ENCODE results near the gene PC.

Gene PC

GRCh38 chr11:66882561-66883015, 75.6 kb downstream of the PC start:
- peak; percentile 90 for DNase-seq

- peak; percentile 50 for DNase-seq
Observed at GRCh38 chr11:66881927-66882452, 76.2 kb downstream of the PC start.

DNA sequence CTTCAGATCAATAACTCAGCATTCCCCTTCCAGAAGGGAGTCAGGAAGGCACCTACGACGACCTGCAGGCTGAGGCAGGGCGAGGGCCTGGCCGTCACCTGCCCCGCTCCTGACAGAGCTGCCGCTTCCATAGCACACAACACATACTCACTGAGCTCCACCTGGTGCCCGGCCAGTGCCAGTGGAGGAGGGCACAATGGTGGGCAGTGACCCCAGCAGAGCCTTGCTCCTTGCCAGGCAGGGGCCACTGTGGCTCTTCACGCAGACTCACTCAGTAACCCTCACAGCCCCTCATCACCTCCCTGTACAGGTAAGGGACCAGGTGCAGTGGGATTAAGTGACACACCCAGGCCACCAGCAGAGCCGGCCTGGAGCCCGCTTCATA, 76.7 kb downstream of the PC start:
- peak; percentile 38 for DNase-seq

DNA sequence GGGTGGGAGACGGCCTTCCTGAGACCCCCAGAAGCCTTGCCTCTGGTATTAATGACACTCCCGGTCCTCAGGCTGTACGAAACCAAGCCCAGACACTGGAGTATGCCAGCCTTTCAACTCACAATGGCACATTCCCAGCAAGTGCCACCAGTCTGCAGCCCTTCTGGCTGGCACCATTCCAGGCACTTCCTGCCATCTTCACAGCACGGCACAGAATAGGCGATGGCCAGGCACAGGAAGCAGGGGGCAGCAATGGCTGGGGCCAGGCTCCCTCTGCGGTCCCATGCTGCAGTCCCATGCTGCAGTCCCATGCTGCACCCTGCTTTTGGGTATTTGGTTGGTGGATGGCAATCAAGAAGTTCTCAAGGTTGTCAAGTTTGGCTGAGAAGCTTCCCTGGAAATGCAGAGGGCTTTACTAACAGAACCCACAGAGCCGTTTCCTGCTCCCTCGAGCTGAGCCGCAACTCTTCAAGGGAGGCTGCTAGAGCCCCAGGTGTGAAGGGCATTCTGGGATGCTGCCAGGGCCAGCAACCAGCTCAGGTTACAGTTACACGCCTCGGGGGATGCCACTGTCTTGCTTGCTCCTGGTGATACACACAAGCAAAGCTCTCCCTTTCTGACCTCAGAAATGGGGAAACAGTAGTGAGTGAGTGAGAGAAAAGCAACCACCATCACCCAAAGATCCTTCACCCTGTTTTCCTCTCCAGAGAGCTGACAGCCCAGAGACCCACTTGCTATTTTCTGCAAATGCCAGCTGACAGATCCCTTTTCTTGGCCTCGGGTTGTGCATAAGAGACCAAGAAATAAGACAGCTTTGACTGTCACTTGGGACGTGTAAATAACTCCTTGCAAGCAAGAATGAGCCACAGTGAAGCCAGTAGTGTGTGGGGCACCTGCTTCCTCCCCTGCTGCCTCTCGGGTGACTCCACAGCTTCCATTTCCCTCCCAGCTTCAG, 77.4 kb downstream of the PC start:
- DNase-seq: peak; percentile 88

DNA sequence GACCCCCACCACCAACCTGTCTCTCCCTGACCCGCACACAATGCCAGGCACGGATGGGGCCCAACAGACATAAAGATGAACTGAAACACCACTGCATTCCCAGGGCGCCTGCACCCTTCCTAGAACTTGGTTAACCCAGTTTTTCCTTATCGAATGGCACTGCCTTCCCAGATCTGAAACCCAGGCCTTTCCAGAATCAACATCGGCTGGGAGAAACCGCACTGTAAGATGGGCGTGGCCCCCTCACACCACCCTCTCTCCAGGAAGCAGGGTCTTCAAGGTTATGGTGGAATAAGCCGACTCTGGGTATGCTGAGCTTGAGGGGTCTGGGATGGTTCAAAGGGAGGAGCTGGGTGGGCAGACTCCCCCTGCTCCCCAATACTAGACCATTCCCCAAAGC, 78.2 kb downstream of the PC start:
- DNase-seq: no peak

GRCh38 chr11:66879583-66879982, 78.6 kb downstream of the PC start:
- no peak for DNase-seq

DNA sequence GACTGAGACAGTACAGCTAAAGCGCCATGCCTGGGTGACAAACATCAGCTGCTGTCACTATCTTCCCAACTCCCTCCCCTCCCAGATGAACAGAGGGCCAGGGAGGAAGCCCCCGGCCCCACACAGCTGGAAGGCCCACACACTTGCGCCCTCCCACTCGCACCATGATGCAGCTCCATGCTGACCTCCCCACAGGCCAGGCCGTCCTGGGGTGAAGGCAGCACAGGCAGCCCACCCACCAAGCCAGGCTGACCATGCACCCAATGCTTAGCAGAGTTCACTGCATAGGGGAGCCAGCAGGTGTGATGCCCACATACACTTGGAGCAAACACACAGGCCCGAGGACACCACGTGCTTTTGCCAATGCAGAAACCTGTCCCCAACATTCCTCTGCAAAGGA, 79.2 kb downstream of the PC start:
- no peak for DNase-seq

- no peak for DNase-seq
Observed at GRCh38 chr11:66878474-66878873, 79.7 kb downstream of the PC start.

GRCh38 chr11:66877588-66878385, 80.4 kb downstream of the PC start:
- DNase-seq: peak; percentile 69

DNA sequence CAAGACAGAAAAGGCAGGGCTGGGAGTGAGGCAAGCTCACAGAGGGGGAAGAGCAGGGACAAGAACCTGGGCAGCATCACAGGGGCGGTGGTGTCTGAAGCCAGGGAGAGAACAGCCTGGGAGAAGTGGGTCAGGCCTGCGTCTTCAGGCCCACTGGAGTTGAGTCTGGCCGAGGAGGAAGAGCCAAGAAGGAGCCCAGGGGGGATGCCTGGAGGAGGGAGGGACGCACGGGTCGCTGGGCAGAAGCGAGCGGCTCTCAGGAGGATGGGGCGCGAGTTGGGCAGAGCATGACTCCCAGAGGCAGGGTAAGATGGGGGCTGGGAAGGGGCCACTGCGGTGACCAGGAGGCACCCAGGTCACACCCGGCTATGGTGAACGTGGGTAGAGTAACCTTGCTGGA, 82.8 kb downstream of the PC start:
- DNase-seq: no peak

GRCh38 chr11:66874232-66874631, 84.0 kb downstream of the PC start:
- DNase-seq: no peak

GRCh38 chr11:66871521-66871901, 86.7 kb downstream of the PC start:
- DNase-seq: no peak

- DNase-seq: no peak
Observed at GRCh38 chr11:66870616-66871520, 87.3 kb downstream of the PC start.

GRCh38 chr11:66870131-66870530, 88.1 kb downstream of the PC start:
- no peak for DNase-seq

- DNase-seq: no peak
Observed at GRCh38 chr11:66869567-66869870, 88.7 kb downstream of the PC start.

DNA sequence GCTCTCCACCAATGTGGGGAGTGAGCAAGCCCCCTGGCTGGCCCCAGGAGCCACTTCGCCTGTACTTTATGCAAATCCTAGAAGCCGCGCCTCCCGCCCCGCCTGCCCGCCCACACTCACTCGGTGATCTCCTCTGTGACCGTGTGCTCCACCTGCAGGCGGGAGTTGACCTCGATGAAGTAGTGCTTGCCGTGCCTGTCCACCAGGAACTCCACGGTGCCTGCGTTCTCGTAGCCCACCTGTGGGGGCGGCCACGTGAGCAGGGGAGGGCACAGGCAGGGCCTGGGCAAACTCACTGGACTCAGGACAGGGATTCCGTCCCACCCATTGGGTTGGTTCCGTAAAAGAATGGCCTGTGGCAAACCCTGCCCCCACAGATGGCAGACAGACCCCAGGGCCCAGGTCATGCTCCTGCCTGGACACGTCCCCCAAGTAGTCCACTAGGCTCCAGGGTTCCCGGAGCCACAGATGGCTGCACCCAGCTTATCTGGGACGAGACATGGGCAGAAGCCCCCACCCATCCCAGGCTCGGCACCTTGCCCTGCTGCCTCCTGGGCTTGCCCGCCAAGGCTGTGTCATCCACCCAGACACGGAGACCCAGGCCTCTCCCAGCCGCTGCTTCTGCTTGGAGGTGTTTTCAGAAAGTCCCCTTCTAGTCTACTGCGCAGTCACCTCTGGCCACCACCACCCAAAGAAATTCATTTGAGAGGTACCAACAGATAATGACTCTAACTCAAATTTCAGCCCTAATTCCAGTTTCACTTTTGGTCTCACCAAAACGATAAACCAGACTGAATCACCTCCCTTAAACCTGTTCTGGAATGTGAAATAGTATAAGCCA, 89.2 kb downstream of the PC start:
- peak; percentile 73 for DNase-seq

DNA sequence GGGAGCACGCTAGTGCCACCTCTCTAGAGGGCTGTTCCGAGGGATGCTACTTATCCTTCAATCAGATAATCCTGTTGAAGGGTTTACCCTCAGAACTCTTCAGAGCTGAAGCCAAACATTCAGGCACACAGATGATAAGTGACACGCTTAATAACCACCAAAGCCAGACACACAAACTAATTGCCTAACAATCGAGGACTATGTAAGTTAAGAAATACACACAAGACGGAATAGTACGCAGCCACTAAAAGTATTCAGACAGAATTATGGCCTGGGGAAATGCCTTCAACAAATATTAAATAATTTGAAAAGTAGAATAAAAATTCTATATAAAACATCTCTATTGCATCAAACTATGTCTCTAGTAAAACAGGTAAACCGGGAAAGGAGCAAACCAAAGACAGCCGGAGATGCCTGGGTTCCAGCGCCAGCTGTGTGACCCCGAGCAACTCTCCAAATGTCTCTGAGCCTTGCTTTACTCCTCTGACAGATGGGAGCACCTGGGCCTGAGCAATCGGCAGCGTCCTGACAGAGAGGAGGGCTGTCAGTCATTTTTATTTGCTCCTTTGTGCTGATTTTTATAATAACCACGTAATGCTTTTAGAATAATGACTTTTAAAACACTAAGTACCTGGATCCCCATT, 90.0 kb downstream of the PC start:
- no peak for DNase-seq

GRCh38 chr11:66867425-66868040, 90.7 kb downstream of the PC start:
- DNase-seq: no peak

DNA sequence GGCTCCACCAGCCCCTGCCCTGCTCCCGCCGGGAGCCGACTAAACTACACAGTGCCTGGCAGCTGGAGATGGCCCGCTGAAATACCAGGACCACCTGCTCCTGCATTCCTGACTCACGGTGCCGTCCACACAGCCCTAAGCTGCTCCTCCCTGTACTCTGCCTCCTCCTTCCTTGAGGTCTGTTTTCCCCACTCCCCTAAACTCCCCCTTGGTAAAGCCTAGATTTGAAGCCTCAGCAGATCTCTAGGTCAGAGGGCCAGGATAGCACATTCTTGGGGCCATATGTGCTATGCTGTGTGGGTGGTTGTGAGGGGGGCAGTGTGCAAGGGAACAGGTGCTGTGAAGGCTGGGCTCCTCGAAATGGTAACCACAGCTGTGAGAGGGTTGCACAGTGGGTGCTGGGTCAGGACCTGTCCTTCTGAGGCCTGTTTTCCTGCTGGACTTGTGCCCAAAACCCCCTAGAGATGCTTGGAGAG, 91.6 kb downstream of the PC start:
- DNase-seq: no peak

DNA sequence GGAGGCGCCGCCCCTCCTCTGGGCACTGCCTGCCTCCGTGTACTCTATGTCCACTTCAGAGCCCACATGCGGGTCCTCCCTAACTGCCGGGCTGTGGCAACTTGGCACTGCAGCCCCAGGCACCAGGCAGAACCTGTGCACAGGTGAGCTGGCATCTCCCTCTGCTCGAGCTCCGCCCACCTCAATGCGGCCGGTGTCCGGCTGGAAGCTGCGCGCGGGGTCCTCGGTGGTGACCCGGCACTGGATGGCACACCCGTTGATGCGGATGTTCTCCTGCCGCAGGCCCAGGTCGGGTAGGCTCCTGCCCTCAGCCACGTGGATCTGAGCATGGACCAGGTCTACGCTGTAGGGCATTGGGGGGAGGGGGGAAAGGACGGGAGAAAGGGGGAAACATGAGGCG, 92.2 kb downstream of the PC start:
- DNase-seq: no peak

Measured in DMS53 (cell line).